ENCODE measurements around the gene PPFIBP1. TPM values are rescaled to one million over a fixed set of nuclear protein-coding genes. Genes with fewer than 3 reads are reported as not detected.
"Not testable (repeated sequence)": the region's sequence is repeated elsewhere in the genome, so short reads cannot be mapped to it uniquely, and the experiment has no call there.

The PPFIBP1 gene
- total RNA-seq, 6 donors from 2014 or later: 67.5 to 129 (median 101) TPM

DNA sequence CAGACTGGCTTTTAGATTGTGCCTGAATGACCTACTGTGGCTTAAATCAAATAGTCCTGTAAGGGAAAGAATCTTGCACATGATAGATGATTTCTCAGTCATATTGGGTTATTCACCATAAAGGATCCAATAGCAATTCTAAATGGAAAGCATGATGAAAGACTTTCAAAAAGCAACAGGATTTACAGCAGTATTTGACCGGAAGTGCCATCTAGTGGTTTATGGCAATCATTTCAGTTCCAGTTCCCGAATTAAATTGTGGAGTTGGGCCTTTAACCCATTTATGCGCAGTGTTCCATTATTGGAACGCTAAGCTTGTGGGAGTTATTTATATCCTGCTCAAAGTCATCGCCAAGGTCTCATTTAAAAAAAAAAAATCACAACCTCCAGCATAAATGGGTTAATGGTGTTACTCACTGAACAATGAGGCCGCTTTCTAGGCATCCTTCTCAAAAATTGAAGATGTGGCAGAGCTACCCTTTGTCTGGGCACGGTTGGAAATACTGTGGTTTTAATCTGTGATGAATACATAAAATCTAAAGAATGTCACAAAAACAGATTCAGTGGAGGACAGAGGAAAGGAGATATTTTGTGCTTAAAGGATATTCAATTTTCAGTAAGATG is 111.5 kb downstream of the PPFIBP1 start:
- Histone ChIP-seq H3K27me3 (no peaks in the 10 kb centered on the region), H3K9me3 (no peaks in the 10 kb centered on the region), H3K36me3 (peaks cover 0 to 11% (median 0%) of the 10 kb centered on the region in 4 donors), H3K27ac (no peak overlapping the region), H3K4me3 (no peak overlapping the region), H3K4me1 (peaks cover 0 to 12% (median 0%) of the 10 kb centered on the region in 4 donors)
- peak; percentile 28 to 76 (median 57) for TF ChIP-seq CTCF (IDR thresholded peaks at IDR 0.05)
- TF ChIP-seq EP300 (IDR thresholded peaks at IDR 0.05): no peak
- TF ChIP-seq POLR2AphosphoS5 (IDR thresholded peaks at IDR 0.05): no peak
- TF ChIP-seq POLR2A (IDR thresholded peaks at IDR 0.05): no peak
- ATAC-seq (ENCODE audit: low FRiP score in 2 of 2): no peak
- WGBS, 2 donors: 58 to 63% methylated on average over 7 of the region's 7 CpGs
- no peak for DNase-seq

DNA sequence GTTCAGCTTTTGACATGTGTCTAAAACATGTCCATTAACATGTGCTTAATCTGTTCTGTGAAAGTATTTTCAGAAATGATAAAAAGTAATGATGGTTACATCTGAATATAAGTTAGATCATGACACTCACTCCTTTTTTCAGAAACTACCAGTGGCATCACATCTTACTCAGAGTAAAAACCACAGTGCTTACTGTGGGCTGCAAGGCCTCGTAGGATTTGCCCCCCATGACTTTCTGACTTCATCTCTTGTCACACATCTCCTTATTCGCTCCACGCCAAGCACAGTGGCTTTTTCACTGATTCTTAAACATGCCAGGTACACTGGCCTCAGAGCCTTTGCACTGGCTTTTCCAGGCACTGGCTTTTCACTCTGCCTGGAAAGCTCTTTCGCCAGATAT is 112.6 kb downstream of the PPFIBP1 start:
- H3K4me1 ChIP-seq; H3K9me3 ChIP-seq; DNase-seq; ATAC-seq (ENCODE audit: low FRiP score in 2 of 2); H3K4me3 ChIP-seq; H3K27ac ChIP-seq; H3K27me3 ChIP-seq: not testable (repeated sequence)
- 91 to 93% methylated on average over 4 of the region's 4 CpGs for WGBS, 2 donors
- peaks cover 0 to 11% (median 0%) of the 10 kb centered on the region in 4 donors for H3K36me3 ChIP-seq

GRCh38 chr12:27637524-27637923 is 113.5 kb downstream of the PPFIBP1 start:
- 82 to 86% methylated on average over 1 of the region's 1 CpG for WGBS, 2 donors
- peaks cover 0 to 11% (median 0%) of the 10 kb centered on the region in 4 donors for H3K36me3 ChIP-seq

GRCh38 chr12:27639265-27639664 is 115.3 kb downstream of the PPFIBP1 start:
- peaks cover 0 to 9% (median 0%) of the 10 kb centered on the region in 4 donors for H3K36me3 ChIP-seq
- H3K27me3 ChIP-seq: no peaks in the 10 kb centered on the region
- H3K9me3 ChIP-seq: no peaks in the 10 kb centered on the region
- 78 to 84% methylated on average over 3 of the region's 3 CpGs for WGBS, 2 donors
- H3K27ac ChIP-seq: no peak overlapping the region
- TF ChIP-seq EP300 (IDR thresholded peaks at IDR 0.05) (no peak), POLR2A (IDR thresholded peaks at IDR 0.05) (no peak)
- ATAC-seq (ENCODE audit: low FRiP score in 2 of 2) (no peak), DNase-seq (no peak)
- H3K4me1 ChIP-seq: peaks cover 0 to 5% (median 2%) of the 10 kb centered on the region in 4 donors
- H3K4me3 ChIP-seq: no peak overlapping the region

More at GRCh38 chr12:27637524-27637923, 113.5 kb downstream of the PPFIBP1 start:
- TF ChIP-seq POLR2AphosphoS5 (IDR thresholded peaks at IDR 0.05) (no peak), EP300 (IDR thresholded peaks at IDR 0.05) (no peak), CTCF (IDR thresholded peaks at IDR 0.05) (no peak), POLR2A (IDR thresholded peaks at IDR 0.05) (no peak)
- Histone ChIP-seq H3K4me1 (peaks cover 0 to 5% (median 1%) of the 10 kb centered on the region in 4 donors), H3K27me3 (no peaks in the 10 kb centered on the region), H3K4me3 (no peak overlapping the region), H3K9me3 (no peaks in the 10 kb centered on the region), H3K27ac (no peak overlapping the region)
- DNase-seq (no peak), ATAC-seq (ENCODE audit: low FRiP score in 2 of 2) (no peak)

DNA sequence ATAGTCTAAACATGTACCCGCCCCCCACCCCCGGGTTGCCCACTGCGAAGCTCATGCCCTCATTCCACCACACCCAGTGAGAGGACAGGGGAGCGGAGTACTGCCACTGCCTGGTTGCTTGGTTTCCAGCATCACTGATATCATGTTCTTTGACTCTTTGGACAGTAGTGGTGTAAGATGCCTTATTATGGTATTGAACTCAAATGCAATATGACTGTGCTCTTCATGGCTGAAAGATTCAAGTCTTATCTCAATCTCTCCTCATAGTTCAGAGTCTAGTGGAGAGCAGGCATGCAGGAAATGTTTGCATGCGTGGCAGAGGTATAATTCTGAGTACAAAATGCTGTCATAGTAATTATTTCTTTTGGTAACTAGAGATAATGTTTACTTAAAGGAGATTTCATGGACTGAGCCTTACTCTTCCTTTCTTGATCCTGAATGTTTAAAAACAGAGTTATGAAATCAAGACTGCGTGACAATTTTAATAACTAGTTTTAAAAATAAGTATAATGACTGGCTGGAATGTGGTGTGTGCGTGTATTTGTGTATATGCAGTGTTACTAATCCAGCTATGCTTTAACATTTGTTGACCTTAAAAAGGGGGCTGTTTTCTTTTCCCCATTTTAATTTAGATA is 116.7 kb downstream of the PPFIBP1 start:
- not testable (repeated sequence) for H3K4me3 ChIP-seq; H3K36me3 ChIP-seq; H3K27ac ChIP-seq; ATAC-seq (ENCODE audit: low FRiP score in 2 of 2); H3K4me1 ChIP-seq; H3K27me3 ChIP-seq; H3K9me3 ChIP-seq; DNase-seq
- WGBS, 2 donors: 72 to 76% methylated on average over 7 of the region's 7 CpGs

- not testable (repeated sequence) for H3K27ac ChIP-seq; ATAC-seq (ENCODE audit: low FRiP score in 2 of 2); H3K4me1 ChIP-seq; H3K4me3 ChIP-seq; H3K9me3 ChIP-seq; H3K27me3 ChIP-seq; DNase-seq
- WGBS, 2 donors: 95 to 96% methylated on average over 4 of the region's 4 CpGs
- peaks cover 0 to 13% (median 0%) of the 10 kb centered on the region in 4 donors for H3K36me3 ChIP-seq
These were observed 118.4 kb downstream of the PPFIBP1 start for GRCh38 chr12:27642361-27642760.

DNA sequence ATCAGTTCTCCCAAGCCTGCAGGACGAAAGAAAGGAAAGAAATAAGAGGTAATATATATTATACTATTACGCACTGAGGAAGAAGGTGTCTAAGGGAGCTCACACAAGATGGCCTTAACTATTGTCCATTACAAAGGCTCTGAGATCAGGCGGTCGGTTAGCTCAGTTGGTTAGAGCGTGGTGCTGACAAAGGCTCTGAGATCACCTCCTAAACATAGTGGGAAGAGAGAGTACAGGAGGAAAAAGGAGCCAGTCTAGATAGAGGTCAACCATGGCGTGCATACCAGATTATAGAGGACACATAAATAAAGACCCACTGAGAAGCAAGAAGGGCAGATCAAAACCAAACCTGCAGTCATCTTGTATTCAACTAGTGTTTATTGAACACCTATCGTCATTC is 118.9 kb downstream of the PPFIBP1 start:
- H3K27ac ChIP-seq; ATAC-seq (ENCODE audit: low FRiP score in 2 of 2); H3K9me3 ChIP-seq; H3K4me3 ChIP-seq; DNase-seq; H3K27me3 ChIP-seq; H3K4me1 ChIP-seq: not testable (repeated sequence)
- WGBS, 2 donors: 90 to 92% methylated on average over 5 of the region's 7 CpGs
- peaks cover 0 to 12% (median 0%) of the 10 kb centered on the region in 4 donors for H3K36me3 ChIP-seq

All from upper lobe of left lung (tissue), 6 donors.